OCI-LY7 (cell line): ENCODE measurements around the gene MICAL3.

Experiments
- EZH2phosphoT487 ChIP-seq: fragments of 200-600 bp; sonication (generic); IDR thresholded peaks from 2 replicates; pipeline ENCODE4 v1.6.1; 2018; ENCODE audit warnings: low read depth, borderline replicate concordance, mild to moderate bottlenecking, mixed run types, antibody characterized with exemption, low read length, moderate library complexity, mixed read lengths
- TF ChIP-seq, protein P1 (sequence below): fragments of 200-600 bp; sonication (generic); conservative IDR thresholded peaks from 2 replicates; pipeline ENCODE4 v1.5.1; 2014; ENCODE audit warnings: mild to moderate bottlenecking, antibody characterized with exemption, low read length, moderate library complexity, mixed read lengths

GRCh38 chr22:17794726-17795542, 229.4 kb downstream of the MICAL3 start:
- TF ChIP-seq, protein P1, sequence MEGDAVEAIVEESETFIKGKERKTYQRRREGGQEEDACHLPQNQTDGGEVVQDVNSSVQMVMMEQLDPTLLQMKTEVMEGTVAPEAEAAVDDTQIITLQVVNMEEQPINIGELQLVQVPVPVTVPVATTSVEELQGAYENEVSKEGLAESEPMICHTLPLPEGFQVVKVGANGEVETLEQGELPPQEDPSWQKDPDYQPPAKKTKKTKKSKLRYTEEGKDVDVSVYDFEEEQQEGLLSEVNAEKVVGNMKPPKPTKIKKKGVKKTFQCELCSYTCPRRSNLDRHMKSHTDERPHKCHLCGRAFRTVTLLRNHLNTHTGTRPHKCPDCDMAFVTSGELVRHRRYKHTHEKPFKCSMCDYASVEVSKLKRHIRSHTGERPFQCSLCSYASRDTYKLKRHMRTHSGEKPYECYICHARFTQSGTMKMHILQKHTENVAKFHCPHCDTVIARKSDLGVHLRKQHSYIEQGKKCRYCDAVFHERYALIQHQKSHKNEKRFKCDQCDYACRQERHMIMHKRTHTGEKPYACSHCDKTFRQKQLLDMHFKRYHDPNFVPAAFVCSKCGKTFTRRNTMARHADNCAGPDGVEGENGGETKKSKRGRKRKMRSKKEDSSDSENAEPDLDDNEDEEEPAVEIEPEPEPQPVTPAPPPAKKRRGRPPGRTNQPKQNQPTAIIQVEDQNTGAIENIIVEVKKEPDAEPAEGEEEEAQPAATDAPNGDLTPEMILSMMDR, result no peak
- TF ChIP-seq EZH2phosphoT487, result no peak
